K562 (cell line): ENCODE measurements around the gene COL15A1. TPM values are rescaled to one million over a fixed set of nuclear protein-coding genes. Genes with fewer than 3 reads are reported as not detected.

Source experiments
- ELF1 ChIP-seq: fragments of 200-800 bp; sonication (Bioruptor generic); IDR thresholded peaks from 2 replicates; pipeline ENCODE4 v1.6.1; 2016; ENCODE audit warnings: missing genetic modification characterization, missing compliant biosample characterization
- MECOM ChIP-seq: fragments of 250-450 bp; sonication (Bioruptor Pico); IDR thresholded peaks from 2 replicates; pipeline ENCODE4 v1.8.0; 2022; ENCODE audit warnings: inconsistent platforms
- PHTF2 ChIP-seq: fragments of 250-450 bp; sonication (Bioruptor Pico); IDR thresholded peaks from 2 replicates; pipeline ENCODE4 v1.5.0; 2021; ENCODE audit warnings: mild to moderate bottlenecking
- PRPF4 ChIP-seq: fragments of 200-400 bp; formaldehyde crosslinking; IDR thresholded peaks from one replicate; pipeline ENCODE4 v1.6.1; 2017; ENCODE audit warnings: low read length, low read depth, mild to moderate bottlenecking; ENCODE audit not compliant: insufficient read depth, poor library complexity, severe bottlenecking
- ZNF354B ChIP-seq: fragments of 250-450 bp; sonication (Bioruptor Pico); IDR thresholded peaks from 2 replicates; pipeline ENCODE4 v1.4.0; 2020
- polyA plus RNA-seq, 8 experiments: library from polyadenylated mRNA; depleted of rRNA in 4 of 8; stranded (reverse) in 5 of 8; unstranded in 3 of 8; fragments of >200 nt; fragmentation: Nextera tagmentation in 2 of 8; fragmentation: Illumina TruSeq in 1 of 8; extraction: Ambion mirVana in 2 of 8; extraction: Trizol in 1 of 8; gene quantifications; 2 replicates each; pipeline versions ENCODE4 v1.2.1 to v1.2.3, GENCODE V29; 2011 to 2014; ENCODE audit warnings: inconsistent platforms in 1 of 8, missing spikeins in 1 of 8
- total RNA-seq, 7 experiments: library from RNA; depleted of rRNA in 6 of 7; stranded (reverse); fragments of >200 nt in 6 of 7; fragmentation: Illumina TruSeq in 2 of 7; extraction: Trizol in 2 of 7; gene quantifications; 2 replicates each; pipeline versions ENCODE4 v1.2.1 to v1.2.3, GENCODE V29; 2011 to 2021; ENCODE audit warnings: low replicate concordance in 1 of 7
- TF ChIP-seq, protein P1 (sequence below): IDR thresholded peaks from 2 replicates; pipeline ENCODE4 v1.6.1; 2012; ENCODE audit warnings: low read depth, low read length, improper control_type of control experiment, borderline replicate concordance
- TF ChIP-seq, protein P2 (sequence below): fragments of 450-650 bp; IDR thresholded peaks from 2 replicates; pipeline ENCODE4 v1.6.1; 2016; ENCODE audit warnings: antibody characterized with exemption
- TF ChIP-seq, protein P3 (sequence below): fragments of 200-800 bp; sonication (Bioruptor generic); IDR thresholded peaks from 2 replicates; pipeline ENCODE4 v1.6.1; 2017; ENCODE audit warnings: missing genetic modification characterization, missing compliant biosample characterization

The COL15A1 gene
- total and polyA plus RNA-seq, 9 of the 15 experiments (the other 6 are each of a cell fraction or from before 2014, with no cell fraction given) = 0.46 to 5.1 (median 2.6) TPM

DNA sequence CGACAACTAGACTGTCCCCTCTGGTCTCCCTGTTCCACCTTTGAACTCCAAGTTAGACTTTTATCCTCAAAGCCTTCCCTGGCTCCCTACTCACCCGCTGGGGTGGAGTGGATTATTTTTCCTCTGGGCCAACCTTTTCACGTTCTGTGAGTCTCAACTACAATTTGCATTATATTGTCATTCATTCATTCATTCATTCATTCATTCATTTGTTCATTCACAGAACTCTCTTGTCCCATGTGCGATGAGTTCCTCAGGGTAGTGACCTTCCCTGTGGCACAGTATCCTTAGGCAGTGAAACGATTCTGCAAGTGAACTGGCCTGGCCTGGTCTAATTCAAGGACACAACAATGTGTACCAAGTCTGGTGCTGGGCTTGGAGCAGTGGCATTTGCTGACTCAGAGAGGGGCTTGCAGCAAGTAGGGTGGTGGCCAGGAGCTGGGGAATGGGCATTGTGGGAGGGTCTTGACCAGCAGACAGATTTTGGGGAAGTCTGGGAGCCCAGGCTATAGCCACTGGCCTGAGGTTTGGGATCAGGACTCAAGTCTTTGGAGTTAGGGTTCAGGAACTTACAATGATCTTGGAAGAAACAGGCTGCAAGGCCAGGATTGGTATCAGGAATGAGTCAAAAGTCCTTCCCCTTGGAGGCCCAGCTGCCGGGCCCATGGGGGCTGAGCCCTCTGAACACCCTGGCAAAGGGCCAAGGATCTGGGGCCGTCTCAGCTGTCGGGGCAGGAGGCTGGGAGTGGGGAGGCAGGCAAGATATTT, 37.2 kb upstream of the COL15A1 start (continued):
- TF ChIP-seq, protein P1, sequence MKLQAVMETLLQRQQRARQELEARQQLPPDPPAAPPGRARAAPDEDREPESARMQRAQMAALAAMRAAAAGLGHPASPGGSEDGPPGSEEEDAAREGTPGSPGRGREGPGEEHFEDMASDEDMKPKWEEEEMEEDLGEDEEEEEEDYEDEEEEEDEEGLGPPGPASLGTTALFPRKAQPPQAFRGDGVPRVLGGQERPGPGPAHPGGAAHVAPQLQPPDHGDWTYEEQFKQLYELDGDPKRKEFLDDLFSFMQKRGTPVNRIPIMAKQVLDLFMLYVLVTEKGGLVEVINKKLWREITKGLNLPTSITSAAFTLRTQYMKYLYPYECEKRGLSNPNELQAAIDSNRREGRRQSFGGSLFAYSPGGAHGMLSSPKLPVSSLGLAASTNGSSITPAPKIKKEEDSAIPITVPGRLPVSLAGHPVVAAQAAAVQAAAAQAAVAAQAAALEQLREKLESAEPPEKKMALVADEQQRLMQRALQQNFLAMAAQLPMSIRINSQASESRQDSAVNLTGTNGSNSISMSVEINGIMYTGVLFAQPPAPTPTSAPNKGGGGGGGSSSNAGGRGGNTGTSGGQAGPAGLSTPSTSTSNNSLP = no peak
- TF ChIP-seq ZNF354B (no peak), MECOM (no peak), PRPF4 (no peak), ELF1 (no peak), PHTF2 (CRISPR knock-in tag) (no peak)
- TF ChIP-seq, protein P2, sequence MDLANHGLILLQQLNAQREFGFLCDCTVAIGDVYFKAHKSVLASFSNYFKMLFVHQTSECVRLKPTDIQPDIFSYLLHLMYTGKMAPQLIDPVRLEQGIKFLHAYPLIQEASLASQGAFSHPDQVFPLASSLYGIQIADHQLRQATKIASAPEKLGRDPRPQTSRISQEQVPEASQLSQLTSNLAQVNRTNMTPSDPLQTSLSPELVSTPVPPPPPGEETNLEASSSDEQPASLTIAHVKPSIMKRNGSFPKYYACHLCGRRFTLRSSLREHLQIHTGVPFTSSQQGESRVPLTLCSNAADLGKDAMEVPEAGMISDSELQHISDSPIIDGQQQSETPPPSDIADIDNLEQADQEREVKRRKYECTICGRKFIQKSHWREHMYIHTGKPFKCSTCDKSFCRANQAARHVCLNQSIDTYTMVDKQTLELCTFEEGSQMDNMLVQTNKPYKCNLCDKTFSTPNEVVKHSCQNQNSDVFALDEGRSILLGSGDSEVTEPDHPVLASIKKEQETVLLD = no peak
- TF ChIP-seq, protein P3, sequence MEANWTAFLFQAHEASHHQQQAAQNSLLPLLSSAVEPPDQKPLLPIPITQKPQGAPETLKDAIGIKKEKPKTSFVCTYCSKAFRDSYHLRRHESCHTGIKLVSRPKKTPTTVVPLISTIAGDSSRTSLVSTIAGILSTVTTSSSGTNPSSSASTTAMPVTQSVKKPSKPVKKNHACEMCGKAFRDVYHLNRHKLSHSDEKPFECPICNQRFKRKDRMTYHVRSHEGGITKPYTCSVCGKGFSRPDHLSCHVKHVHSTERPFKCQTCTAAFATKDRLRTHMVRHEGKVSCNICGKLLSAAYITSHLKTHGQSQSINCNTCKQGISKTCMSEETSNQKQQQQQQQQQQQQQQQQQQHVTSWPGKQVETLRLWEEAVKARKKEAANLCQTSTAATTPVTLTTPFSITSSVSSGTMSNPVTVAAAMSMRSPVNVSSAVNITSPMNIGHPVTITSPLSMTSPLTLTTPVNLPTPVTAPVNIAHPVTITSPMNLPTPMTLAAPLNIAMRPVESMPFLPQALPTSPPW = peak; percentile 51
